Trophoblast cell (in vitro differentiated cells and primary cell): Measurements from ENCODE around the gene GGA1.

Experiments used
- DNase-seq, 2 donors: peaks; one replicate each; pipeline ENCODE4 v3.0.0-alpha.2; 2016
- H2AFZ ChIP-seq: 2 replicates; pipeline ENCODE4 v1.6.1; 2013; ENCODE audit warnings: low read length, moderate library complexity, mild to moderate bottlenecking; ENCODE audit not compliant: insufficient read depth, poor library complexity
- H2AK5ac ChIP-seq: 2 replicates; pipeline ENCODE4 v1.6.1; 2013; ENCODE audit warnings: mild to moderate bottlenecking, low read length
- H2BK120ac ChIP-seq: 2 replicates; pipeline ENCODE4 v1.6.1; 2013; ENCODE audit warnings: low read length, mild to moderate bottlenecking, moderate library complexity; ENCODE audit not compliant: insufficient read depth, poor library complexity
- H2BK12ac ChIP-seq: 2 replicates; pipeline ENCODE4 v1.6.1; 2013; ENCODE audit warnings: mild to moderate bottlenecking, low read length, moderate library complexity
- H2BK5ac ChIP-seq: 2 replicates; pipeline ENCODE4 v1.6.1; 2013; ENCODE audit warnings: low read length, low read depth, moderate library complexity, mild to moderate bottlenecking; ENCODE audit not compliant: poor library complexity
- H3K14ac ChIP-seq: 2 replicates; pipeline ENCODE4 v1.6.1; 2013; ENCODE audit warnings: mild to moderate bottlenecking, low read length
- H3K18ac ChIP-seq: 2 replicates; pipeline ENCODE4 v1.6.1; 2013; ENCODE audit warnings: mild to moderate bottlenecking, low read length
- H3K23ac ChIP-seq: 2 replicates; pipeline ENCODE4 v1.6.1; 2013; ENCODE audit warnings: low read length
- H3K27ac ChIP-seq: 2 replicates; pipeline ENCODE4 v1.5.1; 2013; ENCODE audit warnings: low read depth, mild to moderate bottlenecking, inconsistent platforms, low read length, moderate library complexity
- H3K27me3 ChIP-seq: 2 replicates; pipeline ENCODE4 v1.6.1; 2013; ENCODE audit warnings: inconsistent platforms, mild to moderate bottlenecking, low read length, moderate library complexity; ENCODE audit not compliant: insufficient read depth
- H3K36me3 ChIP-seq, 2 experiments: 1 replicate in 1 of 2; 2 replicates in 1 of 2; pipeline ENCODE4 v1.6.1; 2013; ENCODE audit warnings: low read length in 2 of 2, mild to moderate bottlenecking in 2 of 2, moderate library complexity in 1 of 2; ENCODE audit not compliant: insufficient read depth in 2 of 2, control insufficient read depth in 1 of 2
- H3K4ac ChIP-seq: 2 replicates; pipeline ENCODE4 v1.6.1; 2013; ENCODE audit warnings: low read depth, mild to moderate bottlenecking, low read length, moderate library complexity
- H3K4me1 ChIP-seq, 2 experiments: 1 replicate in 1 of 2; 2 replicates in 1 of 2; pipeline ENCODE4 v1.6.1; 2013; ENCODE audit warnings: low read length in 2 of 2, mild to moderate bottlenecking in 2 of 2, moderate library complexity in 1 of 2; ENCODE audit not compliant: insufficient read depth in 2 of 2, control insufficient read depth in 1 of 2
- H3K4me2 ChIP-seq: 2 replicates; pipeline ENCODE4 v1.6.1; 2013; ENCODE audit warnings: inconsistent platforms, mild to moderate bottlenecking, low read length, moderate library complexity
- H3K4me3 ChIP-seq: 2 replicates; pipeline ENCODE4 v1.5.1; 2013; ENCODE audit warnings: mild to moderate bottlenecking, low read depth, low read length, inconsistent platforms
- H3K79me1 ChIP-seq: one replicate; pipeline ENCODE4 v1.6.1; 2013; ENCODE audit warnings: low read length
- H3K79me2 ChIP-seq: 2 replicates; pipeline ENCODE4 v1.6.1; 2013; ENCODE audit warnings: low read length, mild to moderate bottlenecking; ENCODE audit not compliant: control insufficient read depth, insufficient read depth, poor library complexity
- H3K9ac ChIP-seq: 2 replicates; pipeline ENCODE4 v1.6.1; 2013; ENCODE audit warnings: mild to moderate bottlenecking, low read length
- H3K9me3 ChIP-seq: 2 replicates; pipeline ENCODE4 v1.6.1; 2013; ENCODE audit warnings: low read depth, mild to moderate bottlenecking, control low read depth, inconsistent platforms, low read length; ENCODE audit not compliant: insufficient read depth
- H4K12ac ChIP-seq: 2 replicates; pipeline ENCODE4 v1.6.1; 2013; ENCODE audit warnings: low read depth, mild to moderate bottlenecking, low read length, moderate library complexity
- H4K8ac ChIP-seq: 2 replicates; pipeline ENCODE4 v1.6.1; 2013; ENCODE audit warnings: low read depth, mild to moderate bottlenecking, low read length, moderate library complexity
- H4K91ac ChIP-seq: one replicate; pipeline ENCODE4 v1.6.1; 2013; ENCODE audit warnings: low read depth, mild to moderate bottlenecking, low read length, moderate library complexity
- WGBS: extraction: QIAGEN DNeasy Blood & Tissue Kit; methylation state at CpG from one replicate; pipeline ENCODE4 v1.1.7; 2013; ENCODE audit warnings: missing lambda C conversion rate; ENCODE audit not compliant: insufficient read length, insufficient coverage; ENCODE audit errors: extremely low coverage; 5-methylcytosine and 5-hydroxymethylcytosine counted together

The GGA1 gene

DNA sequence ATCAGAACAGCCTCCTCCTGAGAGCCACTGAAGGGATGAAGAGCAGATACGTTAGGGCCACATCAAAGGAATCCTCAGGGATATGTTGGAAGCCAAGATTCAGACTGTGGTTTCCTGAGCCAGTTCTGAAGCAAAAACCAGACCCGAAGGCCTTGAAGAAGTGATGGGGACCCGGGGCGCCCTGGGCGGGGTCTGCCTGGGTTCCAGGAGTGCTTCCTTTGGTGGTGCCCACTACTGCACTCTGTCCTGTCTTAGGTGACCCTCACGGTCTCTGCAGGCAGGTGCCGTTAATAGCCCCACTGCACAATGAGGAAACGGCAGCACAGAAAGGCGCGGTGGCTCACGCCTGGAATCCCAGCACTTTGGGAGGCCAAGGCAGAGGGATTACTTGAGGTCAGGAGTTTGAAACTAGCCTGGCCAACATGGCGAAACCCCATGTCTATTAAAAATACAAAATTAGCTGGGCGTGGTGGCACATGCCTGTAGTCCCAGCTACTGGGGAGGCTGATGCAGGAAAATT is 18.0 kb downstream of the GGA1 start:
- Histone ChIP-seq H3K4me3 (no peak overlapping the region), H3K4me2 (no peak overlapping the region), H3K79me1 (no peaks in the 10 kb centered on the region), H3K36me3 (peaks cover 45 to 61% of the 10 kb centered on the region in 2 experiments), H3K79me2 (no peaks in the 10 kb centered on the region), H2BK5ac (no peak overlapping the region), H3K9me3 (peaks cover 2% of the 10 kb centered on the region), H3K4ac (no peak overlapping the region), H2AFZ (no peak overlapping the region), H3K14ac (no peak overlapping the region), H3K23ac (no peak overlapping the region), H4K12ac (no peak overlapping the region), H2BK120ac (no peak overlapping the region), H3K27ac (no peak overlapping the region), H2AK5ac (no peak overlapping the region), H3K9ac (no peak overlapping the region), H3K4me1 (peaks cover 0 to 2% of the 10 kb centered on the region in 2 experiments), H3K27me3 (no peaks in the 10 kb centered on the region), H3K18ac (no peak overlapping the region), H4K91ac (no peak overlapping the region), H2BK12ac (no peak overlapping the region), H4K8ac (no peak overlapping the region)
- no peak for DNase-seq
- no CpG with 5 or more reads among the region's 13 CpGs for WGBS

DNA sequence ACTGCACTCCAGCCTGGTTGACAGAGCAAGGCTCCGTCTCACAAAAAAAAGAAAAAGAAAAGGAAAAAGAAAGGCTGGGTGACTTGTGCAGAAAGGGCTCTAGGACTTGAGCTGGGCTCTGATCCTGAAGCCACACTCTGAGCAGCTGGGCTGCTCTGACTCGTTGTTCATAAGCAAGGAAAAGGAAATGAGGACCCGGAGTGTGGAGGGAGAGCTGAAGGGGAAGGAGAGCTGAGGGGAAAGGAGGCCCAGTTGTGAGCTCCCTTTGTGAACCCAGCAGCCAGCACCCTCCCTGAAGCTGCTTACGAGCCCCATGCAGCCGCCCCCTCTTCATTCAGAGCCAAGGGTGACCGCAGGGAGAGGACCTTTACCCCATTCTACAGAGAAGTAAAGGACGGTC is 18.5 kb downstream of the GGA1 start:
- Histone ChIP-seq H3K27ac (no peak overlapping the region), H2BK12ac (no peak overlapping the region), H3K18ac (no peak overlapping the region), H3K79me1 (no peaks in the 10 kb centered on the region), H2AFZ (no peak overlapping the region), H3K23ac (no peak overlapping the region), H3K4me1 (peaks cover 0 to 2% of the 10 kb centered on the region in 2 experiments), H3K36me3 (peaks cover 48 to 63% of the 10 kb centered on the region in 2 experiments), H4K12ac (no peak overlapping the region), H3K27me3 (no peaks in the 10 kb centered on the region), H4K8ac (no peak overlapping the region), H3K4me3 (no peak overlapping the region), H3K4ac (no peak overlapping the region), H2BK5ac (no peak overlapping the region), H3K14ac (no peak overlapping the region), H2BK120ac (no peak overlapping the region), H2AK5ac (no peak overlapping the region), H3K79me2 (no peaks in the 10 kb centered on the region), H3K9me3 (peaks cover 2% of the 10 kb centered on the region), H4K91ac (no peak overlapping the region), H3K9ac (no peak overlapping the region), H3K4me2 (no peak overlapping the region)
- DNase-seq, result no peak
- no CpG with 5 or more reads among the region's 7 CpGs for WGBS

DNA sequence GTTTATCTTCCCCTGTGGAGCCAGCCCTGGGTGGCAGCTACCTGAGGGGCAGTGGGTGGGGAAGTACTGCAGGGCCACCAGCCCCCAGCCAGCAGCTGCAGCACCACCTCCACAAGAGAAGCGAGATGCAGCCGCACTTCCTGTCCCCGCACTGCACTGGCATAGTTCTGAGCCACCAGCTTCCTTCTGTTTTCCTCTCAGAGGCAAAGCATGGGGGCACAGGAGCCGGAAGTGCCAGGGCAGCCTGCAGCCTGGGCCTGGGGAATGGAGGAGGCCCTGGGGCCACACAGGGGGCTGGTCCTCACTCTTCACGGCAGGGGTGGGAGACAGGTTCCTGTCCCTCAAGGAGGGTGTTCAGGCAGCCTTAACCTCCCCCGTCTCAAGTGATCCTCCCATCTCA is 18.9 kb downstream of the GGA1 start:
- H3K4me1 ChIP-seq, result peaks cover 0 to 2% of the 10 kb centered on the region in 2 experiments
- H3K23ac ChIP-seq, result no peak overlapping the region
- H3K18ac ChIP-seq, result no peak overlapping the region
- H3K79me2 ChIP-seq, result no peaks in the 10 kb centered on the region
- H3K4ac ChIP-seq, result no peak overlapping the region
- H3K4me3 ChIP-seq, result no peak overlapping the region
- H3K4me2 ChIP-seq, result no peak overlapping the region
- no peak overlapping the region for H3K14ac ChIP-seq
- no peaks in the 10 kb centered on the region for H3K79me1 ChIP-seq
- no peaks in the 10 kb centered on the region for H3K27me3 ChIP-seq
- H4K91ac ChIP-seq, result no peak overlapping the region
- H2AFZ ChIP-seq, result no peak overlapping the region
- WGBS, result no CpG with 5 or more reads among the region's 6 CpGs
- H4K12ac ChIP-seq, result no peak overlapping the region
- H2AK5ac ChIP-seq, result no peak overlapping the region
- H3K9me3 ChIP-seq, result peaks cover 2% of the 10 kb centered on the region
- H3K36me3 ChIP-seq, result peaks cover 51 to 66% of the 10 kb centered on the region in 2 experiments
- H4K8ac ChIP-seq, result no peak overlapping the region
- no peak for DNase-seq
- H2BK12ac ChIP-seq, result no peak overlapping the region
- no peak overlapping the region for H3K9ac ChIP-seq
- H3K27ac ChIP-seq, result no peak overlapping the region
- no peak overlapping the region for H2BK120ac ChIP-seq
- no peak overlapping the region for H2BK5ac ChIP-seq

DNA sequence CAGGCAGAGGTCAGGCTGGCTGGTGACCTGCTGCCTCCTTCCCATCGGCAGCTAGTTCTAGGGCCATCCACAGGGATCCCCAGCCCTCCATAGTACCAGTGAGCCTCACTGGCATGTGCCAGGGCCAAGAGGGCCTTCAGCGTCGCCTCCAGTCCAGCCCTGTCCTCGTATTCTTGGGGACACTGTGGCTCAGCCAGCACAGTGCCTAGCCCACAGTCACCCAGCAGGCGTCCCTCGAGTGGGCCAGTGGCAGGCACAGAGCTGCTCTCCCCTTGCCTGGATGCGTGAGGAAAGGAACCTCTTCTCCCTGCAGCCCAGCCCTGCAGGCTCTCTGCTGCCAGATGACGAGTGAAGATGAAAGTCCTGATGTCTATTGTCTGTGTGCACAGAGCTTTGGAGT is 20.2 kb downstream of the GGA1 start:
- WGBS, result no CpG with 5 or more reads among the region's 8 CpGs
- H2BK12ac ChIP-seq, result no peak overlapping the region

More for the DNA sequence above, 20.2 kb downstream of the GGA1 start:
- Histone ChIP-seq H3K4me2 (no peak overlapping the region), H3K27ac (no peak overlapping the region), H2BK120ac (no peak overlapping the region), H4K12ac (no peak overlapping the region), H4K8ac (no peak overlapping the region), H3K9me3 (peaks cover 2% of the 10 kb centered on the region), H3K4ac (no peak overlapping the region), H2AK5ac (no peak overlapping the region), H3K23ac (no peak overlapping the region), H3K4me1 (peaks cover 4 to 8% of the 10 kb centered on the region in 2 experiments), H3K79me2 (no peaks in the 10 kb centered on the region), H3K18ac (no peak overlapping the region), H3K9ac (no peak overlapping the region), H4K91ac (no peak overlapping the region), H2BK5ac (no peak overlapping the region), H2AFZ (no peak overlapping the region), H3K27me3 (no peaks in the 10 kb centered on the region), H3K79me1 (peaks cover 3% of the 10 kb centered on the region), H3K14ac (no peak overlapping the region), H3K4me3 (no peak overlapping the region), H3K36me3 (peaks cover 47 to 60% of the 10 kb centered on the region in 2 experiments)
- no peak for DNase-seq
